ENCODE measurements around the gene TLR6. TPM values are rescaled to one million over a fixed set of nuclear protein-coding genes. Genes with fewer than 3 reads are reported as not detected.

The TLR6 gene
- total and polyA plus RNA-seq, 10 of the 15 experiments (the other 5 are each of a cell fraction or from before 2014, with no cell fraction given) = 1.1 to 49.4 (median 12.5) TPM

GRCh38 chr4:38818441-38818976 lies 38.1 kb downstream of the TLR6 start (continued):
- TF ChIP-seq, protein P1, sequence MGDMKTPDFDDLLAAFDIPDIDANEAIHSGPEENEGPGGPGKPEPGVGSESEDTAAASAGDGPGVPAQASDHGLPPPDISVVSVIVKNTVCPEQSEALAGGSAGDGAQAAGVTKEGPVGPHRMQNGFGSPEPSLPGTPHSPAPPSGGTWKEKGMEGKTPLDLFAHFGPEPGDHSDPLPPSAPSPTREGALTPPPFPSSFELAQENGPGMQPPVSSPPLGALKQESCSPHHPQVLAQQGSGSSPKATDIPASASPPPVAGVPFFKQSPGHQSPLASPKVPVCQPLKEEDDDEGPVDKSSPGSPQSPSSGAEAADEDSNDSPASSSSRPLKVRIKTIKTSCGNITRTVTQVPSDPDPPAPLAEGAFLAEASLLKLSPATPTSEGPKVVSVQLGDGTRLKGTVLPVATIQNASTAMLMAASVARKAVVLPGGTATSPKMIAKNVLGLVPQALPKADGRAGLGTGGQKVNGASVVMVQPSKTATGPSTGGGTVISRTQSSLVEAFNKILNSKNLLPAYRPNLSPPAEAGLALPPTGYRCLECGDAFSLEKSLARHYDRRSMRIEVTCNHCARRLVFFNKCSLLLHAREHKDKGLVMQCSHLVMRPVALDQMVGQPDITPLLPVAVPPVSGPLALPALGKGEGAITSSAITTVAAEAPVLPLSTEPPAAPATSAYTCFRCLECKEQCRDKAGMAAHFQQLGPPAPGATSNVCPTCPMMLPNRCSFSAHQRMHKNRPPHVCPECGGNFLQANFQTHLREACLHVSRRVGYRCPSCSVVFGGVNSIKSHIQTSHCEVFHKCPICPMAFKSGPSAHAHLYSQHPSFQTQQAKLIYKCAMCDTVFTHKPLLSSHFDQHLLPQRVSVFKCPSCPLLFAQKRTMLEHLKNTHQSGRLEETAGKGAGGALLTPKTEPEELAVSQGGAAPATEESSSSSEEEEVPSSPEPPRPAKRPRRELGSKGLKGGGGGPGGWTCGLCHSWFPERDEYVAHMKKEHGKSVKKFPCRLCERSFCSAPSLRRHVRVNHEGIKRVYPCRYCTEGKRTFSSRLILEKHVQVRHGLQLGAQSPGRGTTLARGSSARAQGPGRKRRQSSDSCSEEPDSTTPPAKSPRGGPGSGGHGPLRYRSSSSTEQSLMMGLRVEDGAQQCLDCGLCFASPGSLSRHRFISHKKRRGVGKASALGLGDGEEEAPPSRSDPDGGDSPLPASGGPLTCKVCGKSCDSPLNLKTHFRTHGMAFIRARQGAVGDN (IDR thresholded peaks at IDR 0.05) = peak; percentile 28; the same call in 1 of the 2 replicates
- TF ChIP-seq GABPA (IDR thresholded peaks at IDR 0.05; ENCODE audit: low read depth) (no peak), CEBPZ (IDR thresholded peaks at IDR 0.05; ENCODE audit: low read depth, low read length) (no peak), E2F8 (IDR thresholded peaks at IDR 0.05; ENCODE audit: low read depth, partially characterized antibody) (peak; percentile 61), ZNF24 (IDR thresholded peaks at IDR 0.05) (no peak), HSF1 (IDR thresholded peaks at IDR 0.05; ENCODE audit: low read depth, low read length) (no peak; the same call in 1 of the 2 replicates), LARP7 (IDR thresholded peaks at IDR 0.05) (no peak), IKZF2 (IDR thresholded peaks at IDR 0.05) (peak; percentile 42 to 76; a peak in 2 of 4 replicates), MYB (IDR thresholded peaks at IDR 0.05; ENCODE audit: borderline replicate concordance, low read depth, low read length) (0 out of 2 replicates have a peak, but pooled peaks have one; percentile 84), SMC3 (IDR thresholded peaks at IDR 0.05; ENCODE audit: borderline replicate concordance, low read length) (peak; percentile 30; the same call in 1 of the 2 replicates)
